NT2/D1 (cell line): ENCODE measurements around the gene TAF1C.

Source experiments
- SUZ12 ChIP-seq: IDR thresholded peaks from 2 replicates; pipeline ENCODE4 v1.6.1; 2011; ENCODE audit not compliant: insufficient read length, insufficient read depth; ENCODE audit errors: extremely low read depth
- YY1 ChIP-seq: IDR thresholded peaks from 2 replicates; pipeline ENCODE4 v1.6.1; 2011; ENCODE audit not compliant: insufficient read length, insufficient read depth
- ZNF274 ChIP-seq: IDR thresholded peaks from 2 replicates; pipeline ENCODE4 v1.6.1; 2011; ENCODE audit warnings: mild to moderate bottlenecking, low read depth, low read length

GRCh38 chr16:84178892-84179611, 7.8 kb downstream of the TAF1C start:
- TF ChIP-seq ZNF274 (no peak), YY1 (no peak), SUZ12 (no peak)
